SK-N-MC (cell line): ENCODE measurements around the gene CHEK2.

Source experiments
- EZH2 ChIP-seq: fragments of 200-600 bp; sonication (generic); IDR thresholded peaks from one replicate; pipeline ENCODE4 v1.6.1; 2017; ENCODE audit warnings: antibody characterized with exemption
- FOXP2 ChIP-seq: optimal IDR thresholded peaks from 2 replicates; pipeline ENCODE3; 2011; ENCODE audit warnings: mild to moderate bottlenecking, moderate library complexity; ENCODE audit not compliant: insufficient read depth; ENCODE audit errors: extremely low read length, control extremely low read depth
- POLR2AphosphoS5 ChIP-seq: IDR thresholded peaks from 2 replicates; pipeline ENCODE4 v1.6.1; 2012; ENCODE audit warnings: mild to moderate bottlenecking, low read depth, low read length, borderline replicate concordance

DNA sequence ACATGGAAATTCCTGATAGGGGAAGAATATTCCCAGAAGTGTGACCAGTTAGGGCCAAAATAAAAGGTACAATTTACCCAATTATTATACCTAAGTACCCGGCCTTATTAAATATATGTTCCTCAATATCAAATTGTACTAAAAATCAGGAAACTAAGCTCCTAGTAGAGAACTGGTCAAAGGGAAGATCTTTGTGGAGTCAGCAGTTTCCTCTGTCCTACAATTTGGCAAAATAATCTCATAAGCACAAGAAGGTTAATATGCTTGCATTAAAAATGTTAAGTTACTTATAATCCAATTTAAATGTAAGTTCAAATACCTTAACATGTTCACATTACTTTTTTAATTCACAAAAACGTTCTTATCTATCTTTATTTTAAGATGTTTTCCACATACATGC lies 72.2 kb downstream of the CHEK2 start:
- no peak for TF ChIP-seq POLR2AphosphoS5
- no peak for TF ChIP-seq EZH2
- TF ChIP-seq FOXP2 = no peak
